Measurements from ENCODE around the gene MUC5B.

Gene MUC5B

DNA sequence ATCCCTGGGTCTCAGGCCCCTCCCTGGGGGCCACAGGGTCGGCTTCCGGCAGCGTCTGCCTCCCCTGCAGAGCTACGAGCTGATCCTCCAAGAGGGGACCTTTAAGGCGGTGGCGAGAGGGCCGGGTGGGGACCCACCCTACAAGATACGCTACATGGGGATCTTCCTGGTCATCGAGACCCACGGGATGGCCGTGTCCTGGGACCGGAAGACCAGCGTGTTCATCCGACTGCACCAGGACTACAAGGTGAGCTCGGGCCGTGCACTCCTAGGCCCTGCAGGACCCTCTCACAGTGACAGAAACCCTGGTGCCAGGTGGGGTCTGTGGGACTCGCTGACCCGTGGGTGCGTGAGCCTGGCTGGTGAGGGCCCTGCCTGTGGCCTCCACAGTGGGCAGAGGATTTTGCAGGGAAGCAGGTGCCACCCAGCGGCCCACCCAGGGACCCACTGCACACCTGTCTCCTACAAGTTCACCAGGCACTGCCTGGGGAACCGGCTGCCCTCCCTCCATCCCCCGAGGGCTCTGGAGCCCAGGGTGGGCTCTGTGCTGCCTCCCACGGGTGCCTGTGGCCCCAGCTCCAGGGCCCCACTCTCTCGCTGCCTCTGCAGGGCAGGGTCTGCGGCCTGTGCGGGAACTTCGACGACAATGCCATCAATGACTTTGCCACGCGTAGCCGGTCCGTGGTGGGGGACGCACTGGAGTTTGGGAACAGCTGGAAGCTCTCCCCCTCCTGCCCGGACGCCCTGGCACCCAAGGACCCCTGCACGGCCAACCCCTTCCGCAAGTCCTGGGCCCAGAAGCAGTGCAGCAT, 13.7 kb downstream of the MUC5B start:
- TF ChIP-seq, protein P1, sequence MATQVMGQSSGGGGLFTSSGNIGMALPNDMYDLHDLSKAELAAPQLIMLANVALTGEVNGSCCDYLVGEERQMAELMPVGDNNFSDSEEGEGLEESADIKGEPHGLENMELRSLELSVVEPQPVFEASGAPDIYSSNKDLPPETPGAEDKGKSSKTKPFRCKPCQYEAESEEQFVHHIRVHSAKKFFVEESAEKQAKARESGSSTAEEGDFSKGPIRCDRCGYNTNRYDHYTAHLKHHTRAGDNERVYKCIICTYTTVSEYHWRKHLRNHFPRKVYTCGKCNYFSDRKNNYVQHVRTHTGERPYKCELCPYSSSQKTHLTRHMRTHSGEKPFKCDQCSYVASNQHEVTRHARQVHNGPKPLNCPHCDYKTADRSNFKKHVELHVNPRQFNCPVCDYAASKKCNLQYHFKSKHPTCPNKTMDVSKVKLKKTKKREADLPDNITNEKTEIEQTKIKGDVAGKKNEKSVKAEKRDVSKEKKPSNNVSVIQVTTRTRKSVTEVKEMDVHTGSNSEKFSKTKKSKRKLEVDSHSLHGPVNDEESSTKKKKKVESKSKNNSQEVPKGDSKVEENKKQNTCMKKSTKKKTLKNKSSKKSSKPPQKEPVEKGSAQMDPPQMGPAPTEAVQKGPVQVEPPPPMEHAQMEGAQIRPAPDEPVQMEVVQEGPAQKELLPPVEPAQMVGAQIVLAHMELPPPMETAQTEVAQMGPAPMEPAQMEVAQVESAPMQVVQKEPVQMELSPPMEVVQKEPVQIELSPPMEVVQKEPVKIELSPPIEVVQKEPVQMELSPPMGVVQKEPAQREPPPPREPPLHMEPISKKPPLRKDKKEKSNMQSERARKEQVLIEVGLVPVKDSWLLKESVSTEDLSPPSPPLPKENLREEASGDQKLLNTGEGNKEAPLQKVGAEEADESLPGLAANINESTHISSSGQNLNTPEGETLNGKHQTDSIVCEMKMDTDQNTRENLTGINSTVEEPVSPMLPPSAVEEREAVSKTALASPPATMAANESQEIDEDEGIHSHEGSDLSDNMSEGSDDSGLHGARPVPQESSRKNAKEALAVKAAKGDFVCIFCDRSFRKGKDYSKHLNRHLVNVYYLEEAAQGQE (IDR thresholded peaks at IDR 0.05; ENCODE audit: insufficient read depth in 1 of 2, low read depth in 2 of 2, low read length in 2 of 2), result no peak
- no peak for TF ChIP-seq FOXP2 (optimal IDR thresholded peaks at IDR 0.05; ENCODE audit: borderline replicate concordance, extremely low read depth, extremely low read length, insufficient read depth)
- TF ChIP-seq TAF1 (IDR thresholded peaks at IDR 0.05; ENCODE audit: borderline replicate concordance, insufficient read depth, low read length), result no peak
- TF ChIP-seq POLR2AphosphoS5 (IDR thresholded peaks at IDR 0.05; ENCODE audit: low read depth, low read length), result no peak
- no peak for TF ChIP-seq SIN3A (IDR thresholded peaks at IDR 0.05; ENCODE audit: borderline replicate concordance, insufficient read depth, low read length)

DNA sequence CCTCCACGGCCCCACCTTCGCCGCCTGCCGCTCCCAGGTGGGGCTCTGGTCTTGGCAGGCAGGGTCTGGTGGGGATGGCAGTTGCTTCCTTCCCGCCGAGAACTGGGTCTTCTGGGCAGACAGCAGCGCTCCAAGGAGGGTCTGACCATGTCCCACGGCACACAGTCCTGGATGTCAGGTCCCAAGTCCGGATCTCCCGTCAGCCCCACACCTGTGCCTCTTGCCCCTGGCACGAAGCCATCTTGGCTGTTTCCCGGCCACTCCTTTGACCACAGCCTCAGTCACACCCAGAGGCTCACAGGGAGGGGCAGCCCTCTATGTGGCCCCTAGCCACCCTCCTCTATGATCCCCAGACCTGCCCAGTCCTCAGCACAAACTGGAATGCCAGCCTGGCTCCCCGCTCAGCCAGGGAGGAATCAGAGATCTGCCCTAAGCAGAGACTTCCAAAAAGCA, 14.3 kb downstream of the MUC5B start:
- TF ChIP-seq SIN3A (IDR thresholded peaks at IDR 0.05; ENCODE audit: borderline replicate concordance, insufficient read depth, low read length), result no peak
- TF ChIP-seq, protein P1 (IDR thresholded peaks at IDR 0.05; ENCODE audit: insufficient read depth in 1 of 2, low read depth in 2 of 2, low read length in 2 of 2), result no peak
- TF ChIP-seq TAF1 (IDR thresholded peaks at IDR 0.05; ENCODE audit: borderline replicate concordance, insufficient read depth, low read length), result no peak
- TF ChIP-seq FOXP2 (optimal IDR thresholded peaks at IDR 0.05; ENCODE audit: borderline replicate concordance, extremely low read depth, extremely low read length, insufficient read depth), result no peak
- no peak for TF ChIP-seq POLR2AphosphoS5 (IDR thresholded peaks at IDR 0.05; ENCODE audit: low read depth, low read length)

DNA sequence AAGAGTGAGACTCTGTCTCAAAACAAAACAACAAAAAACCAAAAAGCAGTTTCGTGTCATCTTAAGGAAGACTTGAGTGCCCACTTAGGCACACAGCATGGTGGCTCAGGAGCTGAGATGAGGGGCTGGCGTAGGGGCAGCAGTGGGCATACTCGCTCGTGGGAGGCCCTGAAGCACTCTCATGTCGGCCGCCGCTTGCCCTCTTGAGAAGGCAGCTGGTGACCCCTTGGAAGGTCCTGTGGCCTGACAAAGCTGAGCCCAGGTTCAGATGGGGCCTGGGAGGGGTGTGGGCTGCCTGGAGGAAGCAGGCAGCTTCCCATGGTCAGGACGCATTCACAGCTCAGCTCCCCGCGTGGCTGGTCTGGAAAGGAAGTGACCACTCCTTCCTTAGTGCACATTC, 15.0 kb downstream of the MUC5B start:
- TF ChIP-seq TAF1 (IDR thresholded peaks at IDR 0.05; ENCODE audit: borderline replicate concordance, insufficient read depth, low read length) (no peak), SIN3A (IDR thresholded peaks at IDR 0.05; ENCODE audit: borderline replicate concordance, insufficient read depth, low read length) (no peak), FOXP2 (optimal IDR thresholded peaks at IDR 0.05; ENCODE audit: borderline replicate concordance, extremely low read depth, extremely low read length, insufficient read depth) (no peak), POLR2AphosphoS5 (IDR thresholded peaks at IDR 0.05; ENCODE audit: low read depth, low read length) (no peak)
- TF ChIP-seq, protein P1 (IDR thresholded peaks at IDR 0.05; ENCODE audit: insufficient read depth in 1 of 2, low read depth in 2 of 2, low read length in 2 of 2), result no peak

DNA sequence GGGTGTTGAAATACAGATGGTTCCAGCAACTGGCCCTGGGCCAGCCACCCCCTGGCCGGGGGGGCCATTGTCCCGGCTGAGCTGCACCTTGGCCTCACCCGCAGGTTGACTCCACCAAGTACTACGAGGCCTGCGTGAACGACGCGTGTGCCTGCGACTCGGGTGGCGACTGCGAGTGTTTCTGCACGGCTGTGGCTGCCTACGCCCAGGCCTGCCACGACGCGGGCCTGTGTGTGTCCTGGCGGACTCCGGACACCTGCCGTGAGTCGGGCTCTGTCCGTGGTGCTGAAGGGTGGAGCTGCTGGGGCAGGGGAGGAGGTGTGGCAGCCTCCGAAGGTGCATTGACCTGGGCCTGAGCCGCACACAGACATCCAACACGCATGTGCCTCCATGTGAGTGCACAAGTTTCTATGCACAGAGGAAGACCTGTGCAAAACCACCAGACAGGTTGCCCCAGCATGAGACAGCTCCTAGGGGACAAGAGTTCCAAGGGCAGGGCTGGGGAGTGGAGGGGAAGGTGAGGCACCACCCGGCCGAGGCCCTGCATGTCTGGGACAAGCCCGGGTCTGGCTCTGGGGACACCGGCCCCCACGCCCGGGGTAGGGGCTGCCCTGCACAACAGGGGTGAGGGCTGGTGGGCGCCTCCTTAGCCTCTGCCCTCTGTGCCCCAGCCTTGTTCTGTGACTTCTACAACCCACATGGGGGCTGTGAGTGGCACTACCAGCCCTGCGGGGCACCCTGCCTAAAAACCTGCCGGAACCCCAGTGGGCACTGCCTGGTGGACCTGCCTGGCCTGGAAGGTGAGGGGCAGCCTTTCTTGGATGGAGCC, 16.1 kb downstream of the MUC5B start:
- TF ChIP-seq FOXP2 (optimal IDR thresholded peaks at IDR 0.05; ENCODE audit: borderline replicate concordance, extremely low read depth, extremely low read length, insufficient read depth) (no peak), POLR2AphosphoS5 (IDR thresholded peaks at IDR 0.05; ENCODE audit: low read depth, low read length) (no peak), SIN3A (IDR thresholded peaks at IDR 0.05; ENCODE audit: borderline replicate concordance, insufficient read depth, low read length) (no peak), TAF1 (IDR thresholded peaks at IDR 0.05; ENCODE audit: borderline replicate concordance, insufficient read depth, low read length) (no peak)
- TF ChIP-seq, protein P1 (IDR thresholded peaks at IDR 0.05; ENCODE audit: insufficient read depth in 1 of 2, low read depth in 2 of 2, low read length in 2 of 2), result peak; percentile 82 to 93
